Stimulated activated naive CD8-positive, alpha-beta T cell treated with anti-CD3 and anti-CD28 coated beads, Interleukin-15, Interleukin-2, amounts not matched to agents 100 ng/mL and 50 ng/mL, for 24 hours (primary cell): ENCODE measurements around the gene EVI5L.

Source experiments
- H3K27ac Mint-ChIP-seq: one replicate; pipeline ENCODE4 v1.8.0; 2021; ENCODE audit warnings: mild to moderate bottlenecking, mixed read lengths
- H3K27me3 Mint-ChIP-seq: one replicate; pipeline ENCODE4 v1.8.0; 2021; ENCODE audit warnings: mixed read lengths
- H3K36me3 Mint-ChIP-seq: one replicate; pipeline ENCODE4 v1.8.0; 2021; ENCODE audit warnings: low read depth, mixed read lengths
- H3K4me1 Mint-ChIP-seq: one replicate; pipeline ENCODE4 v1.8.0; 2021; ENCODE audit warnings: low read depth, mixed read lengths
- H3K4me3 Mint-ChIP-seq: one replicate; pipeline ENCODE4 v1.8.0; 2021; ENCODE audit warnings: mild to moderate bottlenecking, mixed read lengths
- H3K9me3 Mint-ChIP-seq: one replicate; pipeline ENCODE4 v1.8.0; 2021; ENCODE audit warnings: mixed read lengths

The EVI5L gene

DNA sequence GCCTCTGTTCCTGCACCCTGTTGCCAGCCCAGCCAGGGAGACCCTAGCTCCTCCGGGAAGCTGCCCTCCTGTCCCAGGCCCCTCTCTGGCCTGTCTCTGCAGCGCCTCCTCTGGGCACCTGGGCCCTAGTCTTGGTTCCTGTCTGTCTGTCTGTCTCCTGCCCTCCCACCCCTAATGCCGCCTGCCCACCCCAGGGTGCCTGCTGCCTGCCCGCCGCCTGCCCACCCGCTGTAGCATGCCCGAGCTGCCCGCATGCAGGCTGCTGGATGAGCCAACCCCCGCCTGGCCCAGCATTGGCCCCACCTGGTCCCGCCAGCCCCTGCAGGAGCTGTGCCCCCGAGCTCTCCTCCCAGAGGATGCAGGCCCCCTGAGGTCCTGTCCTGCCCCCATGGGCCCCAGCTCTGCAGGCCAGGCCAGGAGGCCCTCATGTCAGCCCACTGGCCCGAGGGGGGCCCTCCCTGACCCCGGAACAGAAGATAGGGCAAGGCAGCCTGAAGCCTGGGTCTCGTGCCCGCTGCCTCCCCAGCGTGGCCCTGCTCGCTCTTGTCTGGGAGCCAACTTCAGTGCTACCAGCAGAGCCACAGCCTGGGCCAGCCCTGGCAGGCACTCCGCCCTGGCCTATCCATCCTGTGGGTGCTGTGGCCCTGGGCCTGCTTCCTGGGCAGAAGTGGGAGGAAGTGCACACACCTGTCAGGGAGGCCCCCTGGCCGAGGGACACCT lies 78.9 kb downstream of the EVI5L start:
- H3K27me3 Mint-ChIP-seq, result no peaks in the 10 kb centered on the region

DNA sequence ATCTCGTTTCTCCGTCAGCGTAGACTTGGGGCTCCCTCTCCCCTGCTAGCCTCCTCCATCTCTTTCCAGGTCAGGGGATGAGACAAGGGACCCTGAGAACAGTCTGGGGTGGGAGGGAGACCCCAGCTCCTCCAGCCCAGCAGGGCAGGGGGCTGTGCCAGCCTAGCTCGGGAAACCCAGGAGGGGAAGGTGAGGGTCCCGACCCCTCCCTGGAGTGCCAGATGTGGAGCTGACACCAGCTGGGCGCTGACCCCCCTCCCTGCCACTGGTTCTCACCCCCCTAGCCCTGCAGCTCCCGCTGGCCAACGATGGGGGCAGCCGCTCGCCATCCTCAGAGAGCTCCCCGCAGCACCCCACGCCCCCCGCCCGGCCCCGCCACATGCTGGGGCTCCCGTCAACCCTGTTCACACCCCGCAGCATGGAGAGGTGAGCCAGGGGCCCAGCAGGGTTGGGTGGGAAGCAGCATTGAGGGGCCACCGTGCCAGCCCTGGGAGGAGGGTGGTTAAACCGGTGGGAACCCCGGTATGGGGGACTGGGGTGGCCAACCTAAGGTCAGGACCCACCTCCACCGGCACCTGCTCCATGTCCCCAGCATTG lies 79.6 kb downstream of the EVI5L start:
- no peaks in the 10 kb centered on the region for H3K9me3 Mint-ChIP-seq
- H3K4me3 Mint-ChIP-seq, result no peak overlapping the region
- H3K4me1 Mint-ChIP-seq, result peaks cover 11% of the 10 kb centered on the region
- H3K36me3 Mint-ChIP-seq, result peaks cover 17% of the 10 kb centered on the region
- peaks cover 2% of the 10 kb centered on the region for H3K27me3 Mint-ChIP-seq
- H3K27ac Mint-ChIP-seq, result no peak overlapping the region

More for the DNA sequence above, 78.9 kb downstream of the EVI5L start:
- H3K9me3 Mint-ChIP-seq, result no peaks in the 10 kb centered on the region
- H3K27ac Mint-ChIP-seq, result no peak overlapping the region
- peaks cover 13% of the 10 kb centered on the region for H3K4me1 Mint-ChIP-seq
- H3K4me3 Mint-ChIP-seq, result no peak overlapping the region
- H3K36me3 Mint-ChIP-seq, result peaks cover 17% of the 10 kb centered on the region

GRCh38 chr19:7910321-7911161 lies 80.5 kb downstream of the EVI5L start:
- Mint-ChIP-seq H3K9me3 (no peaks in the 10 kb centered on the region), H3K4me1 (peaks cover 5% of the 10 kb centered on the region), H3K4me3 (no peak overlapping the region), H3K36me3 (peaks cover 17% of the 10 kb centered on the region), H3K27ac (no peak overlapping the region), H3K27me3 (peaks cover 12% of the 10 kb centered on the region)

- Mint-ChIP-seq H3K27me3 (peaks cover 16% of the 10 kb centered on the region), H3K4me3 (no peak overlapping the region), H3K4me1 (peaks cover 7% of the 10 kb centered on the region), H3K36me3 (peaks cover 17% of the 10 kb centered on the region), H3K9me3 (no peaks in the 10 kb centered on the region), H3K27ac (no peak overlapping the region)
These were observed 81.6 kb downstream of the EVI5L start for GRCh38 chr19:7911508-7912143.

DNA sequence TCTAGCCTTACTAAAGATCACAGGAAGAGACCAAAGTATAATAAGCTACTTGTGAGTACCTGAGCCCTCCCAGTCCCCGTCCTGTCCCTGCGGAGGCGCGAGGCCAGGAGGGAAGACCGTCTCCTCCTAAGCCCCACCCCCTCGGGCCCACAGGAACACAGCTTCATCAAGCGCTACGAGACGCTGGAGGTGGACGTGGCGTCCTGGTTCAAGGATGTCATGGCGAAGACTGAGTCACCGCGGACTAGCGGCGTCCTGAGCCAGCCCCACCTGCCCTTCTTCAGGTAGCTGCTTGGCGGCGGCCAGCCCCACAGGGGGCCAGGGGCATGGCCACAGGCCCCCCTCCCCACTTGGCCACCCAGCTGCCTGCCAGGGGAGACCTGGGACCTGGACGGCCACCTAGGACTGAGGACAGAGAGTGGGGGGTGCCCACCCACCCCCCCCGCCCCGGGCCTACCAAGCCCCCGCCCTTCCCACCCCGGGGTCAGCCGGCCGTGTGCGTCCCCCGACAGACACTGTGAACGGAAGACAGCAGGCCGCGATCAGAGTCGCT lies 82.2 kb downstream of the EVI5L start:
- Mint-ChIP-seq H3K4me3 (no peak overlapping the region), H3K27me3 (peaks cover 20% of the 10 kb centered on the region), H3K27ac (no peak overlapping the region), H3K9me3 (no peaks in the 10 kb centered on the region), H3K4me1 (peaks cover 11% of the 10 kb centered on the region), H3K36me3 (peaks cover 17% of the 10 kb centered on the region)

GRCh38 chr19:7912697-7913564 lies 82.9 kb downstream of the EVI5L start:
- H3K4me1 Mint-ChIP-seq, result peaks cover 13% of the 10 kb centered on the region
- H3K36me3 Mint-ChIP-seq, result peaks cover 17% of the 10 kb centered on the region
- no peaks in the 10 kb centered on the region for H3K9me3 Mint-ChIP-seq
- H3K4me3 Mint-ChIP-seq, result no peak overlapping the region
- H3K27me3 Mint-ChIP-seq, result peaks cover 21% of the 10 kb centered on the region
- no peak overlapping the region for H3K27ac Mint-ChIP-seq

GRCh38 chr19:7913652-7914051 lies 83.6 kb downstream of the EVI5L start:
- Mint-ChIP-seq H3K9me3 (no peaks in the 10 kb centered on the region), H3K27me3 (peaks cover 28% of the 10 kb centered on the region), H3K4me1 (peaks cover 20% of the 10 kb centered on the region), H3K36me3 (peaks cover 17% of the 10 kb centered on the region), H3K27ac (no peak overlapping the region), H3K4me3 (no peak overlapping the region)

- peaks cover 20% of the 10 kb centered on the region for H3K4me1 Mint-ChIP-seq
- peaks cover 17% of the 10 kb centered on the region for H3K36me3 Mint-ChIP-seq
- no peak overlapping the region for H3K27ac Mint-ChIP-seq
- no peaks in the 10 kb centered on the region for H3K9me3 Mint-ChIP-seq
- H3K27me3 Mint-ChIP-seq, result peaks cover 28% of the 10 kb centered on the region
- no peak overlapping the region for H3K4me3 Mint-ChIP-seq
These were observed 84.1 kb downstream of the EVI5L start for GRCh38 chr19:7914099-7914498.
